ENCODE data around the gene MED13L. TPM values are rescaled to one million over a fixed set of nuclear protein-coding genes. Genes with fewer than 3 reads are reported as not detected.

MED13L gene
- total and polyA plus RNA-seq, 8 donors = 92.4 to 123 (median 97.0) TPM

DNA sequence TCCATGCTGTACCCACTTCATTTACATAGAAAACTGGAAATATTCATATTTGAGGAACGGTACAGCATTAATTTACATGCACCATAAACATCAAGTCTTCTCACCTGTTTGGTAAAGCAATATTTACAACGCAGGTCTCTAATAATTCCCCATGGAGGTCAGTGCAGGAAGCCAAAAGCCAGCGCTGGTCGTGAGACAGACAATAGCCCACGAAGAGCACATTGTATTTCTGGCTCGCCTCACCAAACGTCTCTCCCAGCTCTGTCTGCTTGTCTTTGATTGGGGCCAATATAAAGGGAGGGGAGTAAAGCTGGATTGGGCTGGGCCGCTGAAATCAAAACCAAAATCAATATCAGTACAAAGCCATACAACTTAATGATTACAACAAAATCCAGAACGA is 302.1 kb downstream of the MED13L start:
- intact Hi-C loops (cut with DNase I) = no loop called here
- TF ChIP-seq, protein P1, sequence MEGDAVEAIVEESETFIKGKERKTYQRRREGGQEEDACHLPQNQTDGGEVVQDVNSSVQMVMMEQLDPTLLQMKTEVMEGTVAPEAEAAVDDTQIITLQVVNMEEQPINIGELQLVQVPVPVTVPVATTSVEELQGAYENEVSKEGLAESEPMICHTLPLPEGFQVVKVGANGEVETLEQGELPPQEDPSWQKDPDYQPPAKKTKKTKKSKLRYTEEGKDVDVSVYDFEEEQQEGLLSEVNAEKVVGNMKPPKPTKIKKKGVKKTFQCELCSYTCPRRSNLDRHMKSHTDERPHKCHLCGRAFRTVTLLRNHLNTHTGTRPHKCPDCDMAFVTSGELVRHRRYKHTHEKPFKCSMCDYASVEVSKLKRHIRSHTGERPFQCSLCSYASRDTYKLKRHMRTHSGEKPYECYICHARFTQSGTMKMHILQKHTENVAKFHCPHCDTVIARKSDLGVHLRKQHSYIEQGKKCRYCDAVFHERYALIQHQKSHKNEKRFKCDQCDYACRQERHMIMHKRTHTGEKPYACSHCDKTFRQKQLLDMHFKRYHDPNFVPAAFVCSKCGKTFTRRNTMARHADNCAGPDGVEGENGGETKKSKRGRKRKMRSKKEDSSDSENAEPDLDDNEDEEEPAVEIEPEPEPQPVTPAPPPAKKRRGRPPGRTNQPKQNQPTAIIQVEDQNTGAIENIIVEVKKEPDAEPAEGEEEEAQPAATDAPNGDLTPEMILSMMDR (IDR thresholded peaks at IDR 0.05) = no peak
- Histone ChIP-seq H3K27me3 (no peaks in the 10 kb centered on the region), H3K9me3 (no peaks in the 10 kb centered on the region), H3K36me3 (peaks cover 0 to 86% of the 10 kb centered on the region in 2 donors), H3K27ac (no peak overlapping the region), H3K4me1 (no peaks in the 10 kb centered on the region), H3K4me3 (no peak overlapping the region)
- DNase-seq = no peak
- ATAC-seq = no peak

DNA sequence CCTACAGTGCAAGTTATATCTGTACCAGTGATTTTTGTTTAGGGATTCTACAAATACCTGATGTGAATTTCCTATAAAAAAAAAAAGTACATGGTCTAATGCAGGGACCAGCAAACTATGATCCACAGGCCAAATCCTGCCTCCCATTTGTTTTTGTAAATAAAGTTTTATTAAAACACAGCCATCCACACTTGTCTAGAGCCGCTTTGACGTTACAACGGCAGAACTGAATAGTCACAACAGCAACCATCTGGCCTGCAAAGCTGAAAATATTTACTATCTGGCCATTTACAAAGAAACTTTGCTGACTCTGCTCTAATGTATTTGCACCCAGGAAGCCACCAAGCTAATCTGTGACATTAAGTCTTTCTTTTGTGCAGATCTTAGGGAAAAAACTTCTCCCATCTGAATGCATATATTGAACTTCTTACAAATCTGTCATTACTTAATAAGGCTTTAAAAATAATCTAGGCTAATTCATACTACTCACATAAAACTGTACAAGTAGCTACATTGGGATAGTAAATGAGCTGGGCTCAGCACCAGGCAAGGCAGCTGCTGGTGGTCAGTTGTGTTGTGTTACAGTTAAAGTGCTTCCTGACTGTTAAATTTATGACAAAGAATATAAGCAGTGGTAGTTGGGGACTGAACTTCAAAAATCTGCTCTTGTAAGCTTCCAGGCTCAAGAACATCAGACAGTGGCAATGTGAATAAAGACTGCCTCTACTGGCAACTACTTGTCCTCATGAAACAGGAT is 303.3 kb downstream of the MED13L start:
- DNase-seq (no peak), ATAC-seq (no peak)
- H3K36me3 ChIP-seq = peaks cover 0 to 86% of the 10 kb centered on the region in 2 donors

DNA sequence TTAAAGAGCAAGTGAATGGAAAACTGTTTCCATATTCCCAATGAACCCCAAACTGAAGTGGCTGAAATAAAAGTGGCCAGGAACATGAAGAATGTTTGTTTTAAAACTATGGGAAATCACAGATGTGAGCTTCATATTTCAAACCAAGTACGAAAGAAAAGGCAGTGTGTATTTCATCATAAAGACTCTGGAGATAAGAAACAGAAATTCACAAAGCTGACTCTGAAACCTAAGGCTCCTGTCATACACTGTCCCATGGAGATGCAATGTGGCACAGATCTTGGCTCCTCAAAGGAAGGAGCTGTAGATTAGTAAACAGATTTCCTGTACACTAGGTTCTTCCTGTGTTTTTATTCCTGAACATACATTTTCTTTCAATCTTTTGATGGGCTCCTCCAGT is 304.4 kb downstream of the MED13L start:
- DNase-seq = no peak

More for the DNA sequence above, 303.3 kb downstream of the MED13L start:
- Histone ChIP-seq H3K27me3 (no peaks in the 10 kb centered on the region), H3K9me3 (no peaks in the 10 kb centered on the region), H3K4me3 (no peak overlapping the region), H3K27ac (no peak overlapping the region), H3K4me1 (no peaks in the 10 kb centered on the region)
- intact Hi-C loops (cut with DNase I) = no loop called here
- TF ChIP-seq, protein P1 (IDR thresholded peaks at IDR 0.05) = no peak

DNA sequence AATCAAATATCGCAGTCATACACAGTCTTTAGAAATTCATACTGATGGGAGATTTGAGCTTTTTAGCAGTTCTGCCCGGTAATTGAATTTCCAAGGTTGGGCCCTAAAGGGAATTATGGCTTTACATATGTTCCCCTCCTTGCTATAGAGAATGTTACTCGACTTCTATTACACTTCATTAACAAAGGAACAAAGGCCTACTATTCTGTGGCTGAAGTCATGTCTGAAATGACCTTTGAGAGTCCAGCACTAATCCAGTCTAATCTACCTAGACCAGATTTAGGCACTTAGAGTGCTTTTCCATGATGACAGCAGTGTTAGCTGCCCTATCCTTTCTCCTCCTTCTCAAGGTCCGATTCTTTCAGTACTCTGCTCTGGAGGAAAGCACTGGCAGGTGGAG is 305.3 kb downstream of the MED13L start:
- ATAC-seq (no peak), DNase-seq (no peak)
- no peak overlapping the region for H3K27ac ChIP-seq
- intact Hi-C loops (cut with DNase I) = no loop called here
- H3K36me3 ChIP-seq = peaks cover 0 to 89% of the 10 kb centered on the region in 2 donors
- H3K4me3 ChIP-seq = no peak overlapping the region
- TF ChIP-seq, protein P1 (IDR thresholded peaks at IDR 0.05) = no peak
- H3K27me3 ChIP-seq = no peaks in the 10 kb centered on the region
- no peaks in the 10 kb centered on the region for H3K4me1 ChIP-seq
- H3K9me3 ChIP-seq = no peaks in the 10 kb centered on the region

More for the DNA sequence above, 304.4 kb downstream of the MED13L start:
- Histone ChIP-seq H3K27me3 (no peaks in the 10 kb centered on the region), H3K4me1 (no peaks in the 10 kb centered on the region), H3K9me3 (no peaks in the 10 kb centered on the region), H3K4me3 (no peak overlapping the region), H3K36me3 (peaks cover 0 to 87% of the 10 kb centered on the region in 2 donors), H3K27ac (no peak overlapping the region)
- intact Hi-C loops (cut with DNase I) = no loop called here
- TF ChIP-seq, protein P1 (IDR thresholded peaks at IDR 0.05) = no peak
- no peak for ATAC-seq

DNA sequence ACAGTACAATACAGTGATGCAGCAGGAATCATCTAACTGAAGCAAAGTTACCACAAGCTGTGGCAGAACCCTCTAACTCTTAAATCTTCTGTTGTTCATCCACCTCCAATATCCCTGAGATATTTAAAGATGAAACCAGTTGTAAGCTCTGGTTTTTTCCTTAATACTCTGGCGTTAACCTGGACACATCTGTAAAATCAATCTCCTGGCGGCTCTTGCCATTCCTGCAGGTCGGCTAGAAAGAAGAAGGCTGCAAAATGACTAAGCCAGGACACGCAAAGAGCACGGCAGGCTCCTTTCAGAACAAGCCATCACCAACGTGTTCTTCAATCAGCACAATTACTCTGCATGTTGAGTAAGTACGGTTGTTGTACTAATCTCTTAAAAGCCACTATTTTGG is 309.3 kb downstream of the MED13L start:
- no peak for ATAC-seq
- Histone ChIP-seq H3K27ac (no peak overlapping the region), H3K4me1 (no peaks in the 10 kb centered on the region), H3K27me3 (no peaks in the 10 kb centered on the region), H3K9me3 (no peaks in the 10 kb centered on the region), H3K4me3 (no peak overlapping the region), H3K36me3 (peaks cover 0 to 97% of the 10 kb centered on the region in 2 donors)
- TF ChIP-seq, protein P1 (IDR thresholded peaks at IDR 0.05) = no peak
- intact Hi-C loops (cut with DNase I) = no loop called here
- DNase-seq = no peak

All from left lung (tissue), 10 donors.